Smooth muscle cell (in vitro differentiated cells): ENCODE data around the gene LCP1. TPM values are rescaled to one million over a fixed set of nuclear protein-coding genes. Genes with fewer than 3 reads are reported as not detected.

Experiments
- DNase-seq: peaks from one replicate; lab custom pipeline; 2025; ENCODE audit not compliant: unreplicated experiment; lab: John Stamatoyannopoulos, UW
- H2AFZ ChIP-seq: fragments of 200-600 bp; sonication (generic); 2 replicates; pipeline ENCODE4 v1.6.0; 2016; ENCODE audit warnings: antibody characterized with exemption, low read depth, mild to moderate bottlenecking
- H3F3A ChIP-seq: fragments of 200-600 bp; sonication (generic); 2 replicates; pipeline ENCODE4 v1.6.0; 2017; ENCODE audit warnings: antibody characterized with exemption, low read depth
- H3K27ac ChIP-seq: fragments of 200-600 bp; sonication (generic); 2 replicates; pipeline ENCODE4 v1.5.1; 2016; ENCODE audit warnings: low read depth, mild to moderate bottlenecking
- H3K27me3 ChIP-seq: fragments of 200-600 bp; sonication (generic); 2 replicates; pipeline ENCODE4 v1.6.1; 2016; ENCODE audit warnings: low read depth, mild to moderate bottlenecking
- H3K36me3 ChIP-seq: fragments of 200-600 bp; sonication (generic); 2 replicates; pipeline ENCODE4 v1.5.1; 2016; ENCODE audit warnings: low read depth
- H3K4me1 ChIP-seq: fragments of 200-600 bp; sonication (generic); 2 replicates; pipeline ENCODE4 v1.5.1; 2016; ENCODE audit warnings: low read depth
- H3K4me2 ChIP-seq: fragments of 200-600 bp; sonication (generic); 2 replicates; pipeline ENCODE4 v1.6.0; 2016; ENCODE audit warnings: mild to moderate bottlenecking
- H3K4me3 ChIP-seq: fragments of 200-600 bp; sonication (generic); 2 replicates; pipeline ENCODE4 v1.5.1; 2016; ENCODE audit warnings: mild to moderate bottlenecking
- H3K79me2 ChIP-seq: fragments of 200-600 bp; sonication (generic); 2 replicates; pipeline ENCODE4 v1.6.0; 2016; ENCODE audit warnings: low read depth, mild to moderate bottlenecking
- H3K9ac ChIP-seq: fragments of 200-600 bp; sonication (generic); 2 replicates; pipeline ENCODE4 v1.6.0; 2016; ENCODE audit warnings: low read depth
- H3K9me3 ChIP-seq: fragments of 200-600 bp; sonication (generic); replicated peaks from 2 replicates; pipeline ENCODE4 v1.5.1; 2016; ENCODE audit warnings: low read depth
- H4K20me1 ChIP-seq: fragments of 200-600 bp; sonication (generic); 2 replicates; pipeline ENCODE4 v1.6.0; 2016; ENCODE audit warnings: low read depth
- CTCF ChIP-seq: fragments of 200-600 bp; sonication (generic); IDR thresholded peaks from 2 replicates; pipeline ENCODE4 v1.5.1; 2017; ENCODE audit warnings: borderline replicate concordance, mild to moderate bottlenecking, antibody characterized with exemption; ENCODE audit not compliant: insufficient read depth, poor library complexity, severe bottlenecking
- WGBS: methylation state at CpG from one replicate; pipeline ENCODE4 v1.1.7; 2016; ENCODE audit warnings: low lambda C conversion rate; 5-methylcytosine and 5-hydroxymethylcytosine counted together
- polyA plus RNA-seq: library from polyadenylated mRNA; unstranded; fragments of >200 nt; fragmentation: Nextera tagmentation; extraction: Ambion mirVana; gene quantifications from 2 replicates; pipeline ENCODE4 v1.2.1, GENCODE V29; 2016
- total RNA-seq: library from RNA; depleted of rRNA; stranded (reverse); fragments of >200 nt; gene quantifications from 2 replicates; pipeline ENCODE4 v1.2.3, GENCODE V29; 2014

The LCP1 gene
- total and polyA plus RNA-seq, 2 experiments from 2014 or later = 7.6 to 38.7 TPM

- WGBS = 85% methylated on average over 6 of the region's 6 CpGs
These were observed 28.5 kb upstream of the LCP1 start for GRCh38 chr13:46210362-46211083.

GRCh38 chr13:46207828-46208227 lies 25.9 kb upstream of the LCP1 start:
- DNase-seq = no peak
- Histone ChIP-seq H3K4me2 (no peak overlapping the region), H3F3A (no peaks in the 10 kb centered on the region), H3K36me3 (no peaks in the 10 kb centered on the region), H3K4me1 (no peaks in the 10 kb centered on the region), H3K27me3 (no peaks in the 10 kb centered on the region), H4K20me1 (no peaks in the 10 kb centered on the region), H2AFZ (no peak overlapping the region), H3K4me3 (no peak overlapping the region), H3K79me2 (no peaks in the 10 kb centered on the region), H3K9me3 (no peaks in the 10 kb centered on the region), H3K9ac (no peak overlapping the region), H3K27ac (no peak overlapping the region)
- 81% methylated on average over 7 of the region's 7 CpGs for WGBS
- TF ChIP-seq CTCF = no peak

More at GRCh38 chr13:46210362-46211083, 28.5 kb upstream of the LCP1 start:
- H3K4me1 ChIP-seq = no peaks in the 10 kb centered on the region
- H3K36me3 ChIP-seq = no peaks in the 10 kb centered on the region
- no peaks in the 10 kb centered on the region for H3K9me3 ChIP-seq
- H3K27me3 ChIP-seq = no peaks in the 10 kb centered on the region
- no peak overlapping the region for H3K9ac ChIP-seq
- H3K79me2 ChIP-seq = no peaks in the 10 kb centered on the region
- H3K4me2 ChIP-seq = peak overlapping the region; percentile 99
- no peak for DNase-seq
- no peaks in the 10 kb centered on the region for H3F3A ChIP-seq
- H2AFZ ChIP-seq = peak overlapping the region; percentile 99
- no peaks in the 10 kb centered on the region for H4K20me1 ChIP-seq
- peak overlapping the region; percentile 65 for H3K4me3 ChIP-seq
- H3K27ac ChIP-seq = no peak overlapping the region
- TF ChIP-seq CTCF = no peak

GRCh38 chr13:46206143-46206542 lies 24.2 kb upstream of the LCP1 start:
- Histone ChIP-seq H3K4me3 (no peak overlapping the region), H3K36me3 (no peaks in the 10 kb centered on the region), H4K20me1 (no peaks in the 10 kb centered on the region), H2AFZ (no peak overlapping the region), H3K4me2 (no peak overlapping the region), H3K9ac (no peak overlapping the region), H3K27me3 (no peaks in the 10 kb centered on the region), H3K4me1 (no peaks in the 10 kb centered on the region), H3K27ac (no peak overlapping the region), H3K79me2 (no peaks in the 10 kb centered on the region), H3K9me3 (no peaks in the 10 kb centered on the region), H3F3A (no peaks in the 10 kb centered on the region)
- no peak for TF ChIP-seq CTCF
- no peak for DNase-seq
- WGBS = 65% methylated on average over 1 of the region's 1 CpG

- Histone ChIP-seq H3K9me3 (no peaks in the 10 kb centered on the region), H3K27me3 (no peaks in the 10 kb centered on the region), H3K4me3 (no peak overlapping the region), H3K27ac (no peak overlapping the region), H2AFZ (no peak overlapping the region), H3K36me3 (no peaks in the 10 kb centered on the region), H3F3A (no peaks in the 10 kb centered on the region), H4K20me1 (no peaks in the 10 kb centered on the region), H3K4me2 (no peak overlapping the region), H3K79me2 (no peaks in the 10 kb centered on the region), H3K4me1 (no peaks in the 10 kb centered on the region), H3K9ac (no peak overlapping the region)
- no peak for TF ChIP-seq CTCF
- DNase-seq = no peak
- WGBS = 80% methylated on average over 5 of the region's 5 CpGs
These were observed 21.0 kb upstream of the LCP1 start for GRCh38 chr13:46202966-46203365.
